Cerebellar nuclear complex (tissue), 1 donor: Measurements from ENCODE around the gene CFAP68.
"Not testable (repeated sequence)": the region's sequence is repeated elsewhere in the genome, so short reads cannot be mapped to it uniquely, and the experiment has no call there.

Experiments used
- DNase-seq, 2 experiments: peaks; one replicate each; lab custom pipeline; 2025; lab: John Stamatoyannopoulos, UW

CFAP68 gene

GRCh38 chr11:111918390-111919256, 39.3 kb downstream of the CFAP68 start, which contains the start of gene C11orf52:
TSS of gene C11orf52 (plus strand) at chr11:111918913. CDS start at chr11:111918973, 60 bp downstream.
- no peak for DNase-seq

GRCh38 chr11:111920908-111921307, 41.6 kb downstream of the CFAP68 start:
- no peak for DNase-seq

- no peak for DNase-seq
Measured at GRCh38 chr11:111921541-111922230, 42.3 kb downstream of the CFAP68 start.

GRCh38 chr11:111922803-111923202, 43.5 kb downstream of the CFAP68 start:
- DNase-seq = no peak

GRCh38 chr11:111923351-111923788, 44.0 kb downstream of the CFAP68 start:
- DNase-seq = no peak

- no peak for DNase-seq
Measured at GRCh38 chr11:111923951-111924350, 44.6 kb downstream of the CFAP68 start.

- no peak for DNase-seq
Measured at GRCh38 chr11:111925953-111926352, 46.6 kb downstream of the CFAP68 start.

- DNase-seq = peak; percentile 86 to 91
Measured at GRCh38 chr11:111926505-111927391, 47.4 kb downstream of the CFAP68 start.

GRCh38 chr11:111930472-111930871, 51.1 kb downstream of the CFAP68 start:
- DNase-seq = no peak

- DNase-seq = no peak
Measured at GRCh38 chr11:111932611-111932950, 53.2 kb downstream of the CFAP68 start.

- DNase-seq = not testable (repeated sequence)
Measured at GRCh38 chr11:111933176-111933575, 53.8 kb downstream of the CFAP68 start.

GRCh38 chr11:111933872-111934271, 54.5 kb downstream of the CFAP68 start:
- no peak for DNase-seq

GRCh38 chr11:111934306-111934705, 55.0 kb downstream of the CFAP68 start:
- DNase-seq = peak in 1 of 2 experiments; percentile 14
